Sigmoid colon (tissue), 4 donors: ENCODE results near the gene TLCD3A.
"Not testable (repeated sequence)": the region's sequence is repeated elsewhere in the genome, so short reads cannot be mapped to it uniquely, and the experiment has no call there.

ENCODE experiments used
- CTCF ChIP-seq, 4 experiments: fragments of 450-650 bp in 3 of 4; fragments of 200-600 bp in 1 of 4; IDR thresholded peaks; one replicate each; pipeline ENCODE4 v1.5.1; 2016 to 2019; ENCODE audit warnings: antibody characterized with exemption in 4 of 4, mild to moderate bottlenecking in 3 of 4, moderate library complexity in 2 of 4
- EP300 ChIP-seq, 4 donors: sonication (generic); formaldehyde crosslinking; IDR thresholded peaks; one replicate each; pipeline ENCODE4 v1.6.1; 2017; ENCODE audit warnings: antibody characterized with exemption in 4 of 4
- POLR2A ChIP-seq, 2 donors: fragments of 450-650 bp; IDR thresholded peaks; one replicate each; pipeline ENCODE4 v1.6.1; 2016; ENCODE audit warnings: antibody characterized with exemption in 2 of 2, mild to moderate bottlenecking in 2 of 2, moderate library complexity in 2 of 2
- POLR2AphosphoS5 ChIP-seq, 4 donors: sonication (generic); formaldehyde crosslinking; IDR thresholded peaks; one replicate each; pipeline ENCODE4 v1.6.1; 2017; ENCODE audit warnings: antibody characterized with exemption in 4 of 4

- TF ChIP-seq CTCF, POLR2AphosphoS5, POLR2A, EP300 (IDR thresholded peaks at IDR 0.05): not testable (repeated sequence)
Measured at GRCh38 chr17:749359-749758, 17.0 kb downstream of the TLCD3A start.
